AML-193 (cell line): Measurements from ENCODE around the gene DYNC1LI1.
"Not testable (repeated sequence)": the region's sequence is repeated elsewhere in the genome, so short reads cannot be mapped to it uniquely, and the experiment has no call there.

Source experiments
- DNase-seq, 2 experiments: peaks; one replicate each; lab custom pipeline; 2025; lab: John Stamatoyannopoulos, UW

The DYNC1LI1 gene

DNA sequence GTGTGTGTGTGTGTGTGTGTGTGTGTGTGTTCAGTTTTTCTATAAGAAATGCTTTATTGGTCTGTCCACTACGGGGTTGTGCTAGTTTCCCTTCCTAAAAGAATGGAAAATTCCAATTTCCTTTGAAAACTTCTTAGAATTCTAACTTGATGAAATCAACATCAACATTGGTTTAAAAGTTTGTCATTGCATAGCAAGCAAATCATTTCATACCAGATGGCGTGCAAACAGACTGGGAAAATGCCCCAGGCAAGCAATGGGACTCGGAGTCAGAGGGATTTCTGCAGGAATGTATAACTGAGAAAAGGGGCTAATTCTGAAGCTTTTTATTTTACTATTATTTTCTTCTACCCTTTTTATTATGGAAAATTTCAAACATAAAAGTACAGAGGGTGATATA is 13.1 kb upstream of the DYNC1LI1 start:
- no peak for DNase-seq

DNA sequence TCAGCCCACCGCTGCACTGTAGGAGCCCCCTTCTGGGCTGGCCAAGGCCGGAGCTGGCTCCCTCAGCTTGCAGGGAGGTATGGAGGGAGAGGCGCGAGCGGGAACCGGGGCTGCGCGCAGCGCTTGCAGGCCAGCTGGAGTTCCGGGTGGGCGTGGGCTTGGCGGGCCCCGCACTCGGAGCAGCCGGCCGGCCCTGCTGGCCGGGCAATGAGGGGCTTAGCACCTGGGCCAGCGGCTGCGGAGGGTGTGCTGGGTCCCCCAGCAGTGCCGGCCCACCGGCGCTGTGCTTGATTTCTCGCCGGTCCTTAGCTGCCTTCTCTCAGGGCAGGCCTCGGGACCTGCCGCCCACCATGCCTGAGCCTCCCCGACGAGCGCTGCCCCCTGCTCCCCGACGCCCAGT is 8.0 kb upstream of the DYNC1LI1 start:
- DNase-seq = not testable (repeated sequence)

DNA sequence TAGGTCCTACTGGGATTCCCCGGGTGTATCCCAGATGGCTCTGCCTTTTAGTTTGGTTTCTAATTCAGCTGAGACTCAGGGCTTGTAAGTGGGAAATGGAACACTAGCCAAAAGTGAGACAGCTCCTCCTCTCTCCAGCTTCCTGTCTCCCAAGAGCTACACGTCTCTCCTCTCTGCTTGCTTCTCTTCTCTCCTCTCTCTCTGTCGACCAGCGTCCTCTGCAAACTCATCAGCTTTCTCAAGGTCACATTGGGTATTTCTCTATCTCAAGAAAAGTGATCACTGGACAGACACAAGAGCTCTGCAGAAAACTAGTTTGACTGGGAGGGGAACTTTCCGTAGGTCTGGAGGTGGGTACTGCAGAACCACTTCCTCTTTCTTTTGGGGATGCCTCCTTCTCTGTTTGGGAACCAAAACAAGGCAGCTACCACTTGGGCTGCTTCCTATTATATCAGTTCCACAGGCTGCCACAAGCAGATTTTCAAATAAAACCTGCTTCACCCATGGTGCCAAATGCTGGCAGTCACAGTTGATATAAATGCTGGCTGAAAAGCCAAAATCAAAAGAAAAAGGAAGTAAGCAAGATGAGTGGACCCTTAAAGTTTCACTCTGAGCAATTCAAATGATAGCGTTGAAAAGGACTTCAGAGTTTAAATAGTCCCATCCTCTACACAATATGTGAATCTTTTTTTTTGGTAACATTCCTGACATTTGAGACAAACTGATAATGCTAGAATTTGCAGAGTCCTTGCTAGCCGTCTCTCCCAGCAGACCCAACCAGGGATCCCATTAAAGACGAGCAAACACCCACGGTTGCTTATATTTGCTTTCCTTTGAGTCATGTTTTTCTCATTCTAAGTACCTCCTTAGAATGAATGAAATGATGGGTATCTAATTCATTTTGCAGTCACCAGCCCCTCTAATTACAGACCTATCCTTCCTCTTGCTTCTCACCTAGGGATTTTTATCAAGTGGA is 7.2 kb upstream of the DYNC1LI1 start:
- peak; percentile 91 to 92 for DNase-seq

DNA sequence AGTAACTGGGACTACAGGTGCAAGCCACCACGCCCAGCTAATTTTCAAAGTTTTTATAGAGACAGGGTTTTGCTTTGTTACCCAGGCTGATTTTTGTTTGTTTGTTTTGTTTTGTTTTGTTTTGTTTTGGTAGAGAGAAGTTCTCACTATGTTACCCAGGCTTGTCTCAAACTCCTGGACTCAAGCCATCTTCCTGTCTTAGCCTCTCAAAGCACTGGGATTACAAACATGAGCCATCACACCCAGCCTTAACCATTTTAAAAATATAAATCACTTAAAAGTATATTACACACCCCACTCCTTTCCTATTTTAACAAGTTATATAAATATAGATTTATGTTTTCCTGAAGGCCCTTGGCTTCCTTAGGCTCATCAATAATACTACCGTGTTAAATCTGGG is 6.5 kb upstream of the DYNC1LI1 start:
- no peak for DNase-seq

DNA sequence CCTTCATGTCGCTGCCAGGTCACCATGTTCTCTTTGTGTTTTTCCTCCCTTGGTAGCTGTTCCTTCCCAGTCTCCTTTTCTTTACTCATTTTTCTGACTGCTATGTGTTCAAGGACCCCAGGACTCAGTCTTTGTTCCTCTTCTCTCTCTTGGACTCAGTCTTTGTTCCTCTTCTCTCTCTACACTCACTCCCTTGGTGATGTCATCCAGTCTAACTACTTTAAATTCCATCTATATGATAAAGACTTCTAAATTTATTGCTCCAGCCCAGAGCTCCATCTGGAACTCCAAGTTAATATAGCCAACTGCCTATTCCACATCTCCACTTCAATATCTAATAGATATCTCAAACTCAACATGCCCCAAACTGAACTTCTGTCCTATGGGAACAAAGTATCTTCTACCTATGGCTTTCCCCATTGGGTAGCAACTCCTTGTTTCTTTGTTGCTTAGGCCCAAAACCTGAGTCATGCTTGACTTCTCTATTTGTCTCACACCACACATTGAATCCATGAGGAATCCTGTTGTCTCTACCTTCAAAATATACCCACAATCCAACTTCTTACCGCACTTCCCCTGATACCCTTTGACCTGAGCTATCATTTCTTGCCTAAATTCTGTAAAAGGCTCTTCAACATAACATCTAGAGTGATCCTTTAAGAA is 4.9 kb upstream of the DYNC1LI1 start:
- peak; percentile 13 to 18 for DNase-seq

DNA sequence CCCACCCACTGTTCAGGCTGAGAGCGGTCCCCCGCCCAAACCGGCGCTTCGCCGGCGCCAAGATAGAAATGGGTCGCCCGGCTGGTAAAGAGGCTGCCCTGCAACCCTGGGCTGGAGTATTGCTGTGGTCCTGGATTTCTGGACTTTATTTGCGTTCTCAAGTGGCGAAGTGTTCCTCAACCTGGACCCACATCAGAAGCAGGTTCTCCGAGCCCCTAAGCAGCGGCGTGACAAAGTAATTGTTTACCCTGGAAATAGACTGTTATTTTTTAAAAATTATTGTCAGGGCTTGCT is 481 bp upstream of the DYNC1LI1 start:
- DNase-seq = peak in 1 of 2 experiments; percentile 52

DNA sequence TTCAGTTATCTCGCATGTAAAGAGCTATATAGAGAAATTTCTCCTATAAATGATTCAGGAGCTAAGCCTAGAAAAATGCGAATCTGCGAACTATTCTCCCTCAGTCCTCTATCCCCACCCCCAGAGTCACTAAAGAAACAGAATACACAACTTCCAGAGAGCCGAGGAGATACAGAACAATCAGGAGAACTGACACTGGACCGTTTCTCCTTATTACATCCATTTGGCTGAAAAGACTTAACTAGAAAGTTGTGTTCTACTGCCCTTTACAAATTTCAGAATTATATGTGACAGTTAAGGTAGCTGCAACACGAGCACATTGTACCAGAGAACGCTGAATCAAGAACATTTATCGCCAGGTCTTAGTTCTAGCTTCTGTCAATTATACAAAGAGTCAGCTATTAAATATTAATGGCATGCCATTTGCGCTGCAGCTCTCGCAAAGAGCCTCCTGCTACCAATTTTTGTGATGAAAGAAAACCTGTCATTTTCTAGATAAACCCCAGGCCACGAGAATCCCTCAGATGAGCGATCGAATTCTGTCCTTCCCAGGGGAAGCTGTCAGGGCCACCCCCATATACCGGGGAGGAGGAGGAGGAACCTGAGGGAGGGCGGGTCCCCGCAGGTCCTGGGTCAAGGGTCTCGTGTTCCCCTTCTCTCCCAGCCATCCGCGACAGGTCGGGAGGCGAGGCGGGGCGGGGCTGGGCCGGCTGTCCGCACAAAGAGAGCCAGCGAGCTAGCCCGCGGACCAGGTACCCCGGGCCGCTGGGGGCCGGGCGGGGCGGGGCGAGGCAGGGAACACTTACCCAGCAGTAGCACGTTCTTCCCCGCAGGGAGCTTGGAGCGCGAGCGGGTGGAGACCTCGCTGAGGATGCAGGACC is 878 bp downstream of the DYNC1LI1 start:
- peak; percentile 50 to 60 for DNase-seq

DNA sequence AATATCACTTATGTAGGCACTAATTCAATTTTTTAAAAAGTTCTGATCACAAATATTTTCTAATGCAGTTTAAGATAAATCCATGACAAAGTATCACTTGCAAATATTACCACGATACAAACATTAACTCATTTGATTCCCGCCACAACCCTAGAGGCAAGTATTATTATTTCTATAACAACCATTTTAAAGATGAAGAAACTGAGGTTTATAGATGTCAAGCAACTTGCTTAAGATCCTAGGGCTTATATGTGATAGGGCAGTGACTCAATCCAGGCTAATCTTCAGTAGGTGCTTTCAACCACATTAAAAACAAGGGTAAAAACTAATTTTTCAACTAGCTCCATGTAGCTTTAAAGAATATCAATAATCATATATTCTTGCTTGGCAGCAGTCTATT is 1.7 kb downstream of the DYNC1LI1 start:
- no peak for DNase-seq

DNA sequence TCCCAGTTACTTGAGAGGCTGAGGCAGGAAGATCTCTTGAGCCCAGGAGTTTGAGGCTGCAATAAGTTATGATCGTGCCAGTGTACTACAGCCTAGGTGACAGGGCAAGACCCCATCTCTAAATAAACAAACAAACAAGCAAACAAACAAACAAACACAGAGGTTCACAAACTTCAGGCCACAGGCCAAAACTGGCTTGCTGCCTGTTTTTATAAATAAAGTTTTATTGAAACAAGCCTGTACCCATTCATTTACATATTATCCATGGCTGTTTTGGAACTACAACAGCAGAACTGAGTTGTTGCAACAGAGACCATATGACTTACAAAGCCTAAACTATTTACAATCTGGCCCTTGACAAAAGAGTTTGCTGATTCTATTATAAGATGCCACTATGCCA is 6.5 kb downstream of the DYNC1LI1 start:
- no peak for DNase-seq

DNA sequence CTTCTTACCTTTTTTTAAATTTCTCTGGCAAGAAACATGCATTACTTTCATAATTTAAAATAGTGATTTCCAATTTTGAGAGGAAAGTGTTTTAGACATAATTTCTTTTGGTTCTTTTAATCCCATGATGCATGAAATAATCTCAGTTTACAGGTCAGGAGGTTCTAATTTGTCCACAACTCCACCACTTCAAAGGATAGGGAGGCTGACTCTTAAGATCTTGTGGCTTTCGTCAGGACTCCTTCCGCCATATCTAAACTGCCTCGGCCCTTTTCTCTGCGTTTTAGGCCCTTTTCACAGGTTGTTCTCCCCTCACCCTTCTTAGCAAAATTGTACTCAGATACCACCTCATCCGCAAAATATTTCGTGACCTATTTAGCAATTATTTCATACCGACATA is 8.0 kb downstream of the DYNC1LI1 start:
- no peak for DNase-seq

DNA sequence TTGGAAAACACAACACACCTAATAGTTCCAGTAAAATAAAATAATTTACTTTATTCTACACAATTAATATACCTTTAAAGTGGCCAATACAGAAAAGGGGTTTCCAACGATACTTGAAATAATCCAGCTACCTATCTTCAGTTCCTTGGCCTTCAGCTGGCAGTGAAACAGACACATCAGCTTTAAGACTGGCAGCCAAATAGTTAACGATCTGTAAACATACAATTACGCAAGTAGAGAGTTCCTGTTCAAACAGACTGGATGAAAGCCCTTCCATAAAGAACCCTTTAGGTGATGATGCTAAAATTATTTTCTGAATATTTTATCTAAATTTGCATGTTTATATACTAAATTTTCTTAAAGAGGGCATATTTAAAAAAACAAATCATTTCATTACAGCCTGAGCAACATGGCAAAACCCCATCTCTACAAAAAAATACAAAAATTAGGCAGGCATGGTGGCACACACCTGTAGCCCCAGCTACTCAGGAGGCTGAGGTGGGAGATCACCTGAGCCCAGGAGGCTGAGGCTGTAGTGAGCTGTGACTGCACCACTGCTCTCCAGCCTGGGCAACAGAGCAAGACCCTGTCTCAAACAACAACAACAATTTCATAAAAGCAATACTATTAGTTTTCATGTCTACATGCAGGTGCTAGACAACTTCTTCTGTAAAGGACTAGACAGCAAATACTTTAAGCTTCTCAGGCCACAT is 12.9 kb downstream of the DYNC1LI1 start:
- peak in 1 of 2 experiments; percentile 20 for DNase-seq

DNA sequence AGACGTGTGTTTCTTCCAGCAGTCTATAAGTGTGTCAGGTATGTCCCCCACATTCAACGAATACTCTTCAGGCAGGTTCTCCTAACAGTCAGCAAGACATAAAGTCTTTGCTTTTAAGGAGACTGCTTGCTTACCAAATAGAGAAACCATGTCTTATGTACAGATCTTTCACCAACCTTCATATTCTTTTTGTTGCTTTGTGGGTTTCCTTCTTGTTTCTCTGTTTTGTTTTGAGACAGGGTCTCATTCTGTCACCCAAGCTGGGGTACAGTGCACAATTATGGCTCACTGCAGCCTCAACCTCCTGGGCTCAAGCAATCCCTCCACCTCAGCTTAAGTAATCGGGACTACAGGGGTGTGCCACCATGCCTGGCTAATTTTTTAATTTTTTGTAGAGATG is 14.3 kb downstream of the DYNC1LI1 start:
- DNase-seq = no peak

DNA sequence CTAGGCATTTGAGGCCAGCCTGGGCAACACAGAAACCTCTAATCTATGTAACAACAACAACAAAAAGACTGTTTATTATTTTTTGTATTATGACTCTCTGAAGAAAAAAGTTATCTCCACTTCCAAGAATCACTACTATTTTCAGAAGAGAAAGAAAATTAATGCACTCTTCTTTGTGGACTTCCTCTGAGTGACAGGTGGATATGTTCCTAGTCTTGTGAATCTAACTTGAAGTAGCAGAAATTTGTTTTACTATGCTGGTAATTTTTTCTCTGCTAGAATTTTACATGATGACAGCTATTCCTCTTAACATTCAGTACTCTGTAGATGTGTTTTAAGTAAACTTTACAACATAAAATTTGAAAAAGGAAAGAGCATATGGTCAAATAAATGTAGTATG is 16.7 kb downstream of the DYNC1LI1 start:
- no peak for DNase-seq

DNA sequence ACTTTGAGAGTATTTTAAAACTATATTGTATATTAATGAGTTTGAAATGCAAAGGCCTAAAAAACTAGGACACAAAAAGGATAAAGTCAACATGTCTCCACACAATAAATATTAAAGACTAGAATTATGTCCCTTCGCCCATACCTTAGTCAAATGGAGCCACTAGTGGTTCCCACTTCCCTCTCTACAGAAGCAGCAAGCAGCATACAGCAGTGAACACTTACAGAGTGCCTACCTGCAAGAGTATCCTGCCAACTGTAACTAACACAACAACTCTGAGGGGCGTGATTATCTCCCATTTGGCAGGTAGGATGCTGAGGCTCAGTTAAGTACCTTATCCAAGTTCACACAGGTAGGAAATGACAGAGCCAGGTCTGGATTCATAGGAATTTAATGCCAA is 17.2 kb downstream of the DYNC1LI1 start:
- no peak for DNase-seq

DNA sequence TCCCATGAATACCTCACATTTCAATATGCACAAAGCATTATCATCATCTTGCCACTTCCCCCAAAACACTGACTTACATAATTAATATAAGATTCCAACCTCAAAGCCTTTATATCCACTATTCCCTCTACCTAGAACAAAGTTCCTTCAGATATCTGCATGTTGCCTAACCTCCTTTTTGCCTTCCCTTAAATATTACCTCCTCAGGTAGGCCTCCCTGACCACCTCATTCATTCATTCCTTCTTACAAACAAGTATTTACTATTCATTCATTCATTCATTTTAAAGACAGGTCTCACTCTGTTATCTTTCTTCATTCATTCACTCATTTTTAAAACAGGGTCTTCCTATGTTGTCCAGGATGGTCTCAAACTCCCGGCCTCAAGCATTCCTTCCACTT is 18.6 kb downstream of the DYNC1LI1 start:
- no peak for DNase-seq

DNA sequence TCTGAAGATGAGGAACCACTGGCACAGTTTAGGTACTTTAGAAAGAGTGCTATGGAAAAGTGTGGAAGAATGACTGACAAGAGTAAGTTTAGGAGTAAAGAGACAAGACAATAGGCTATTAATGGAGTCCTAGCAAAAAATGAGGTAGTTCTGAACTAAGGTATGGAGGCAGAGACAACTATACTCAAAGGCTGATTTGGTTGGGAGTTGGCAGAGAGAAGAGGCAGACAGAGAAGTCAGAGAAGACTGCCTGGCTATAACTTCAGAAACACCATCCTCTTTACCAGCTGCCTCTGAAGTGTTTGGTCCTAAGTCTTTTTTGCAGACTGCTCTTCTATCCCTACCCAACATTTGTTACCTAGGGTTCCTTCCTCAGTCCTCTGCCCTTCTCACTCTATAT is 19.2 kb downstream of the DYNC1LI1 start:
- DNase-seq = no peak

DNA sequence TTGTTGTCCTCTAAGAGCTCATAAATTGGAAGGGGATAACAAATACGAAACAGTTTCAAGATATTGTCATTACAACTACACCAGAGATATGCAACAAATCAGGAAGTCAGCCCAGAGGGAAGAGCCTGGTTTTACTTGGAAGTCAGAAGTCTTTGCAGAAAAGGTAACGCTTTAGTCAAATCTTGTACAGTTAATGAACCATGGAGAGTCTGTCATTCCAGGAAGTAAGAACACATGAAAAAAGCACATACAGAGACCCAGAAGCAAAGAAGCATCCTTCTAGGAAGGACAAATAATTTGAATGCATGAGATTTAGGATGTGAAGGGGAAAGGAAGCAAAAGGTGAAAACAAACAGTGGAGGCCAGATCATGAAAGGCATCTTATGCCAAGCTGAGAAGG is 19.6 kb downstream of the DYNC1LI1 start:
- no peak for DNase-seq

DNA sequence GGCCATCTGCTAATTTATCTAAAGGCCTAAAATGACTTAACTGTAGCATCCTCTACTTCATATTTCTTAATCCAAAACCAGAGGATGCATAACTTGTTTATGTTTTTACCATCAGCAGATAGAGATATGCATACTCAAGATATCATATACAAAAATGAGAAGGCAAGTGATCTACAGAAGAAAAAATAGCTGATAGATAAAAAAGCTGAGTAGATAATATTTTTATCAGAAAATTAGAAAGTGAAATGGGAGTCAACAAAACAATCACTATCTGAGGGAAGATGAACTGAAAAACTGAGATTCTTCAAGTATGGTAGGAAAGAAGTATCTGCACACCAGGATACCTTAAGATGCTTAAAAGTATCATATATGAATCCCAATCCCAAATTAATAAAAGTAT is 25.4 kb downstream of the DYNC1LI1 start:
- no peak for DNase-seq

DNA sequence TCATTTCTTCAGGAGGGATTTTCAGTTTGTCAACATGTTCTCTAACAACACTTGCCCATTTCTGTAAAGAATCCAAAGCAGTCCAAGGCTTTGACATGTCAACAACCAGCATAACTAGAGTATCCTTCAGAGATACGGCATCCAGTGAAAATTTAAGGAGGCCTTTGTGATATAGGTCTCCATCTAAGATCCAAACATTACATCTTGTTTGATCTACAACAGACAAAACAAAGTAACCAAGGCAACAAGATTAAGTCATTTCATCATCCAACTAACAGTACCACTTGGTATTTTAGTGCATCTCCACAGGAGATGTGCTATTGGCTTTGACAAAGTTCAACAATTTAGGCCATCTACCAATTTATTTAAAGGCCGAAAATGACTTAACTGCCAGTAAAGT is 25.8 kb downstream of the DYNC1LI1 start:
- DNase-seq = peak; percentile 6 to 8

DNA sequence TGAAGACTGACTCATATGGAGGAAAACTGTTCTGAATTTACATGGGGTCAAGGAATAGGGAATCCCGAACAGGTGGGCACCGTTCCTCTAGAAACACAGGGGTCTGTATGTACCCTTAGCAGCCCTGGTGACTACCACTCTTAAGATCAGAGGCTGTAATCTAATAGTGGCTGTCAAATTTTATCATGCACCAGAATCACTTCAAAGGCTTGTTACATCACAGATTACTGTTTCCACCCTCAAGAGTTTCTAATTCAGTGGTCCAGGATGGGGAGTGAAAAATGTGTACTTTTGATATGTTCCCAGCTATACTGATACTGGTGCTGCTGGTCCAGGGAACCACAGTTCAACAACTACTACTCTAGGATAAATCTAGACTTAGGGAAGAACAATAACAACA is 27.9 kb downstream of the DYNC1LI1 start:
- no peak for DNase-seq

DNA sequence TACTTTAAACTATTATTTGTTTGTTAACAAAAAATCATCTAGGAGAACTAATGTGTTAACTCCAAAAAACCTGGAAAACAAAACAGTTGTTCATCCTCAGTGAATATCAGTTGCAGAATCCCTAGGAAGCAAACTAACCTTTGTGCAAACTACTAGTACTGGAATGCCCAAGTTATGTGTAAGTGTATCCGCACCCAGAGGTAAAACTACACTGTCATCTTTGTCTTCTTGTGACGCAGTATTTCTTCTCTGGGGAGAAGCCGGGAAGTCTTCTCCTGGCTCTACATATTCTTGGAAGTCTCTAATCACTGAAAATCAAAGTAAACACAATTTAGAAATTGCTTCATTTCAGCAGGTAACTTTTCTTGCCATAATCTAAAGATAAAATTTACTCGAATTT is 29.8 kb downstream of the DYNC1LI1 start:
- no peak for DNase-seq

DNA sequence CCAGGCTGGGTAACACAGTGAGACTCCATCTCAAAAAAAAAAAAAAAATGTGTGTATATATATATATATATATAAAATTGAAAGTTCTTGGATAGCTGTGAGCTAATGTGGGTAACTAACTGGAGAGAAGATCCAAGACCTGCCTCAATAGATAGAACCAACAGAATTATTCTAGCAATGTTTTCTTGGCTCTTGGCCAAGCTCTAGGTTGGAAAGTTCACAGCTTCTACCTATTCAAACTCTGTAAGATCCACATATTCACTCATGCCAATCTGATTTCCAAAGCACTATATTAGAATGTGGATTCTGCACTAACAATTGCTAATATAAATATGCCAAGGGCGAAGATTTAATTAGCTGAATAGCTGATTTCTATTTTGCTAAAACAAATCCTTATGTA is 38.2 kb downstream of the DYNC1LI1 start:
- DNase-seq = no peak
